ENCODE measurements around the gene AAGAB.

- TF ChIP-seq CTCF (IDR thresholded peaks at IDR 0.05), result no peak
- no peak for TF ChIP-seq POLR2A (IDR thresholded peaks at IDR 0.05)
- no peak for TF ChIP-seq POLR2AphosphoS5 (IDR thresholded peaks at IDR 0.05)
- TF ChIP-seq EP300 (IDR thresholded peaks at IDR 0.05), result no peak
These were observed 90.1 kb downstream of the AAGAB start for GRCh38 chr15:67164401-67164791.

Measured in gastroesophageal sphincter (tissue), 3 donors.